Endothelial cell of umbilical vein (primary cell): Measurements from ENCODE around the gene FXYD4. TPM values are rescaled to one million over a fixed set of nuclear protein-coding genes. Genes with fewer than 3 reads are reported as not detected.

Experiments
- BruUV-seq: library from RNA; stranded (reverse); fragments of 400-500 nt; replicated peaks from 2 replicates; lab custom pipeline; 2021; lab: Mats Ljungman, UMichigan
- CTCF ChIA-PET: fragments of 300-600, 350-600 bp; sonication (Branson Sonifier 250); formaldehyde crosslinking; loops from one replicate; lab custom pipeline; 2021; ENCODE audit warnings: antibody characterized with exemption, inconsistent platforms; lab: Charles Lee
- POLR2A ChIA-PET: fragments of 300-600, 350-600 bp; sonication (Branson Sonifier 250); formaldehyde crosslinking; loops from one replicate; lab custom pipeline; 2021; ENCODE audit warnings: antibody characterized with exemption, inconsistent platforms; lab: Charles Lee
- DNase-seq: peaks from one replicate; pipeline ENCODE4 v3.0.0-alpha.2; 2011; ENCODE audit warnings: low read depth, low spot score
- FAIRE-seq: peaks from 2 replicates; lab custom pipeline; 2011; peaks lifted over from hg19 to GRCh38; lab: Jason Lieb, UNC
- H2AFZ ChIP-seq: 2 replicates; pipeline ENCODE4 v1.6.0; 2012; ENCODE audit warnings: low read depth, low read length, control low read depth, inconsistent platforms
- H3K27ac ChIP-seq: 2 replicates; pipeline ENCODE4 v1.5.1; 2011; ENCODE audit warnings: low read depth, mild to moderate bottlenecking, control low read depth, low read length, moderate library complexity; ENCODE audit not compliant: insufficient read depth
- H3K27me3 ChIP-seq, 2 experiments: 2 replicates each; pipeline versions ENCODE4 v1.6.0 to v1.6.1; 2011; ENCODE audit warnings: low read length in 2 of 2, mixed read lengths in 1 of 2; ENCODE audit not compliant: control insufficient read depth in 2 of 2, insufficient read depth in 2 of 2
- H3K36me3 ChIP-seq, 2 experiments: 2 replicates in 1 of 2; 3 replicates in 1 of 2; pipeline ENCODE4 v1.5.1; 2011; ENCODE audit warnings: low read length in 2 of 2, mild to moderate bottlenecking in 1 of 2, moderate library complexity in 1 of 2; ENCODE audit not compliant: control insufficient read depth in 2 of 2, insufficient read depth in 2 of 2; ENCODE audit errors: extremely low read depth in 1 of 2
- H3K4me1 ChIP-seq: 3 replicates; pipeline ENCODE4 v1.5.1; 2011; ENCODE audit warnings: mild to moderate bottlenecking, low read length; ENCODE audit not compliant: control insufficient read depth, insufficient read depth; ENCODE audit errors: extremely low read depth
- H3K4me2 ChIP-seq: 2 replicates; pipeline ENCODE4 v1.6.1; 2011; ENCODE audit warnings: low read length, control low read depth, mixed read lengths; ENCODE audit not compliant: insufficient read depth
- H3K4me3 ChIP-seq, 3 experiments: fragments of 200-600 bp in 1 of 3; sonication (generic), shearing (Covaris generic) in 1 of 3; replicated peaks in 1 of 3; 2 replicates each; pipeline ENCODE4 v1.5.1; 2011 to 2016; ENCODE audit warnings: control low read depth in 3 of 3, low read length in 3 of 3, mild to moderate bottlenecking in 2 of 3, inconsistent platforms in 1 of 3, low read depth in 1 of 3, moderate library complexity in 1 of 3; ENCODE audit not compliant: insufficient read depth in 1 of 3
- H3K79me2 ChIP-seq: 2 replicates; pipeline ENCODE4 v1.6.0; 2012; ENCODE audit warnings: low read length, inconsistent platforms; ENCODE audit not compliant: control insufficient read depth, insufficient read depth
- H3K9ac ChIP-seq: replicated peaks from 2 replicates; pipeline ENCODE3; 2011; ENCODE audit warnings: low read length, control low read depth; ENCODE audit not compliant: insufficient read depth; ENCODE audit errors: extremely low read depth
- H3K9me1 ChIP-seq: replicated peaks from 3 replicates; pipeline ENCODE4 v1.6.0; 2011; ENCODE audit warnings: mild to moderate bottlenecking, low read length; ENCODE audit not compliant: control insufficient read depth, insufficient read depth; ENCODE audit errors: extremely low read depth
- H3K9me3 ChIP-seq: replicated peaks from 2 replicates; pipeline ENCODE4 v1.5.1; 2012; ENCODE audit warnings: low read length, inconsistent platforms; ENCODE audit not compliant: control insufficient read depth, insufficient read depth
- H4K20me1 ChIP-seq: replicated peaks from 2 replicates; pipeline ENCODE3; 2011; ENCODE audit warnings: mild to moderate bottlenecking, low read length; ENCODE audit not compliant: control insufficient read depth, insufficient read depth; ENCODE audit errors: extremely low read depth
- EZH2 ChIP-seq: IDR thresholded peaks from 2 replicates; pipeline ENCODE4 v1.6.1; 2012; ENCODE audit warnings: borderline replicate concordance, low read depth, mild to moderate bottlenecking, moderate library complexity, low read length, inconsistent platforms; ENCODE audit not compliant: severe bottlenecking
- FOS ChIP-seq: IDR thresholded peaks from 2 replicates; pipeline ENCODE4 v1.6.1; 2011; ENCODE audit warnings: mild to moderate bottlenecking, low read length, moderate library complexity, borderline replicate concordance; ENCODE audit not compliant: insufficient read depth
- GATA2 ChIP-seq: IDR thresholded peaks from 2 replicates; pipeline ENCODE4 v1.7.0; 2011; ENCODE audit warnings: low read depth, mild to moderate bottlenecking, moderate library complexity, mixed read lengths, low read length; ENCODE audit not compliant: insufficient read length, insufficient read depth
- JUN ChIP-seq: IDR thresholded peaks from 2 replicates; pipeline ENCODE4 v1.6.1; 2011; ENCODE audit warnings: borderline replicate concordance, low read depth; ENCODE audit not compliant: insufficient read length, insufficient read depth
- MYC ChIP-seq: IDR thresholded peaks from one replicate; pipeline ENCODE4 v1.6.1; 2011; ENCODE audit warnings: mild to moderate bottlenecking, low read depth, low read length
- POLR2A ChIP-seq: IDR thresholded peaks from 2 replicates; pipeline ENCODE4 v1.6.1; 2012; ENCODE audit warnings: low read depth, mild to moderate bottlenecking, control low read depth, low read length
- POLR2AphosphoS5 ChIP-seq: IDR thresholded peaks from 2 replicates; pipeline ENCODE4 v1.6.1; 2012; ENCODE audit warnings: low read depth, mild to moderate bottlenecking, control low read depth, low read length, moderate library complexity; ENCODE audit not compliant: insufficient read depth
- dilution Hi-C: fragments of 300-500 bp; cut with MboI; formaldehyde crosslinking; loops from one replicate; pipeline ENCODE4 v1.15.0; 2019; ENCODE audit warnings: low sequenced_read_pairs; ENCODE audit not compliant: extremely low pct_ligation_motif_present
- intact Hi-C: fragments of 100-400 bp; cut with micrococcal nuclease; formaldehyde crosslinking; loops from one replicate; pipeline ENCODE4 v1.10.0; 2022
- polyA plus RNA-seq, 4 experiments: library from polyadenylated mRNA; depleted of rRNA in 3 of 4; stranded (reverse) in 3 of 4; unstranded in 1 of 4; fragments of >200 nt; gene quantifications; 2 replicates each; pipeline versions ENCODE4 v1.2.1 to v1.2.3, GENCODE V29; 2011 to 2012; ENCODE audit warnings: missing spikeins in 1 of 4
- total RNA-seq: library from RNA; stranded (reverse); gene quantifications from 2 replicates; pipeline ENCODE4 v1.2.3, GENCODE V29; 2021
- TF ChIP-seq, protein P1 (sequence below): IDR thresholded peaks from 2 replicates; pipeline ENCODE4 v1.6.1; 2011; ENCODE audit not compliant: insufficient read depth, insufficient read length
- TF ChIP-seq, protein P2 (sequence below), 2 donors: IDR thresholded peaks; 1 replicate in 1 of 2; 2 replicates in 1 of 2; pipeline ENCODE4 v1.5.1; 2011; ENCODE audit warnings: low read length in 2 of 2, mild to moderate bottlenecking in 2 of 2, moderate library complexity in 2 of 2, control low read depth in 1 of 2, inconsistent platforms in 1 of 2, low read depth in 1 of 2; ENCODE audit not compliant: insufficient read depth in 1 of 2; ENCODE audit errors: extremely low read depth in 1 of 2

The FXYD4 gene
- total and polyA plus RNA-seq, 2 donors (not counting 3 experiments of a cell fraction or from before 2014, with no cell fraction given): not detected

DNA sequence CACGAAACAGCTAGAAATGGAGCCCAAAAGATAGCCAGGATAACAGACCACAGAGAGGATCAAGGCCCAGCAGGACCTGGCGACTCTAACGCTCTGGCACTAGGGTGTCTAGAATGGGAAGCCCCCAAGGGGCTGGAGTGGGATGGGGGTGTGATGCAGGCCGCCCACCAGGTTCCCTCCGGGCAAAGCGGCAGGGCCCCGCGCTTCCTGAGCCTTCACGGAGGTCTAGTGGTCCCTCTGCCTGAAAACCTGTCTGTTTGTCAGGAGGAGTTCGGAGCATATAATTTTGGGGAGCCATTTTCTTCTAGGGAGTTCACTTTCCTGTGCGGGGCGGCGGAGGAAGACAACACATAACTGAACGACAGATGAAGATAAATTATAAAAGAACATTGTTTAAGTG, 48.2 kb upstream of the FXYD4 start:
- no peak overlapping the region for H3K27ac ChIP-seq
- H3K27me3 ChIP-seq: no peaks in the 10 kb centered on the region
- ChIA-PET CTCF (interaction anchor here (1.0 kb wide), 1 partner anchor 26 kb away, joined by 3 read pairs; no protein-coding TSS in a partner anchor), POLR2A (no interaction called here)
- H3K79me2 ChIP-seq: no peaks in the 10 kb centered on the region
- H3K9me3 ChIP-seq: no peaks in the 10 kb centered on the region
- no peaks in the 10 kb centered on the region for H3K9me1 ChIP-seq
- H2AFZ ChIP-seq: peak overlapping the region; percentile 87
- no peak for FAIRE-seq
- H3K36me3 ChIP-seq: no peaks in the 10 kb centered on the region
- peak overlapping the region; percentile 28 for H3K4me2 ChIP-seq
- TF ChIP-seq POLR2AphosphoS5 (no peak), FOS (no peak), POLR2A (no peak), MYC (no peak), GATA2 (no peak), EZH2 (no peak), JUN (no peak)
- TF ChIP-seq, protein P1, sequence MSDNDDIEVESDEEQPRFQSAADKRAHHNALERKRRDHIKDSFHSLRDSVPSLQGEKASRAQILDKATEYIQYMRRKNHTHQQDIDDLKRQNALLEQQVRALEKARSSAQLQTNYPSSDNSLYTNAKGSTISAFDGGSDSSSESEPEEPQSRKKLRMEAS: no peak
- TF ChIP-seq, protein P2, sequence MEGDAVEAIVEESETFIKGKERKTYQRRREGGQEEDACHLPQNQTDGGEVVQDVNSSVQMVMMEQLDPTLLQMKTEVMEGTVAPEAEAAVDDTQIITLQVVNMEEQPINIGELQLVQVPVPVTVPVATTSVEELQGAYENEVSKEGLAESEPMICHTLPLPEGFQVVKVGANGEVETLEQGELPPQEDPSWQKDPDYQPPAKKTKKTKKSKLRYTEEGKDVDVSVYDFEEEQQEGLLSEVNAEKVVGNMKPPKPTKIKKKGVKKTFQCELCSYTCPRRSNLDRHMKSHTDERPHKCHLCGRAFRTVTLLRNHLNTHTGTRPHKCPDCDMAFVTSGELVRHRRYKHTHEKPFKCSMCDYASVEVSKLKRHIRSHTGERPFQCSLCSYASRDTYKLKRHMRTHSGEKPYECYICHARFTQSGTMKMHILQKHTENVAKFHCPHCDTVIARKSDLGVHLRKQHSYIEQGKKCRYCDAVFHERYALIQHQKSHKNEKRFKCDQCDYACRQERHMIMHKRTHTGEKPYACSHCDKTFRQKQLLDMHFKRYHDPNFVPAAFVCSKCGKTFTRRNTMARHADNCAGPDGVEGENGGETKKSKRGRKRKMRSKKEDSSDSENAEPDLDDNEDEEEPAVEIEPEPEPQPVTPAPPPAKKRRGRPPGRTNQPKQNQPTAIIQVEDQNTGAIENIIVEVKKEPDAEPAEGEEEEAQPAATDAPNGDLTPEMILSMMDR (IDR thresholded peaks at IDR 0.05; ENCODE audit: extremely low read depth in 1 of 2, insufficient read depth in 1 of 2, low read depth in 1 of 2, low read length in 2 of 2): no peak
- H3K4me3 ChIP-seq: no peak overlapping the region
- DNase-seq: no peak
- peaks cover 2% of the 10 kb centered on the region for H3K4me1 ChIP-seq
- dilution Hi-C loops: no loop called here
- H3K9ac ChIP-seq: no peak overlapping the region
- no peaks in the 10 kb centered on the region for H4K20me1 ChIP-seq
- intact Hi-C loops: no loop called here
- no TSS peak for BruUV-seq
